ENCODE data around the gene CAND1.

DNA sequence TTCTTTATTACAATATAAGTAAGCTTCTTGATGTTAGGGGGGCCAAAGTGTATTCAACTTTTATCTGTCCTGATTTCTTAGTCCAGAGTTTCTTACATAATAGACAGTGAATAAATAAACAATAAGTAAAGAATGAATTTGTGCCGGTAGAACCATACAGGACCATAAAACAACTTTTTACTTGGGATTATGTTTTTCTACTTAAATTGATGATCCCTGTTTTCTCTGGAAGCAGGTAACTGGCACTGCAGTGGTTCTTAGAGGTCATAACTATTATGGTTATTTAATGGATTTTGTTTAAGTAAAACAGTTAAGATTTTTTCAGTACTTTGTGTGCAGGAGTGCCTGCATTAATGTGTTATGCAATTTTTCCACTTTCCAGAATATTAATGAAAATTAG, 10.5 kb downstream of the CAND1 start:
- no peak for TF ChIP-seq EP300 (IDR thresholded peaks at IDR 0.05)
- TF ChIP-seq, protein P1, sequence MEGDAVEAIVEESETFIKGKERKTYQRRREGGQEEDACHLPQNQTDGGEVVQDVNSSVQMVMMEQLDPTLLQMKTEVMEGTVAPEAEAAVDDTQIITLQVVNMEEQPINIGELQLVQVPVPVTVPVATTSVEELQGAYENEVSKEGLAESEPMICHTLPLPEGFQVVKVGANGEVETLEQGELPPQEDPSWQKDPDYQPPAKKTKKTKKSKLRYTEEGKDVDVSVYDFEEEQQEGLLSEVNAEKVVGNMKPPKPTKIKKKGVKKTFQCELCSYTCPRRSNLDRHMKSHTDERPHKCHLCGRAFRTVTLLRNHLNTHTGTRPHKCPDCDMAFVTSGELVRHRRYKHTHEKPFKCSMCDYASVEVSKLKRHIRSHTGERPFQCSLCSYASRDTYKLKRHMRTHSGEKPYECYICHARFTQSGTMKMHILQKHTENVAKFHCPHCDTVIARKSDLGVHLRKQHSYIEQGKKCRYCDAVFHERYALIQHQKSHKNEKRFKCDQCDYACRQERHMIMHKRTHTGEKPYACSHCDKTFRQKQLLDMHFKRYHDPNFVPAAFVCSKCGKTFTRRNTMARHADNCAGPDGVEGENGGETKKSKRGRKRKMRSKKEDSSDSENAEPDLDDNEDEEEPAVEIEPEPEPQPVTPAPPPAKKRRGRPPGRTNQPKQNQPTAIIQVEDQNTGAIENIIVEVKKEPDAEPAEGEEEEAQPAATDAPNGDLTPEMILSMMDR (IDR thresholded peaks at IDR 0.05), result no peak
- no peak for TF ChIP-seq POLR2A (IDR thresholded peaks at IDR 0.05)
